Panc1 (cell line): ENCODE data around the gene GBE1.

ENCODE experiments used
- CTCF ChIP-seq: fragments of 450-650 bp; IDR thresholded peaks from 2 replicates; pipeline ENCODE4 v1.5.1; 2017; ENCODE audit warnings: mild to moderate bottlenecking
- POLR2AphosphoS5 ChIP-seq: IDR thresholded peaks from 2 replicates; pipeline ENCODE4 v1.6.1; 2012; ENCODE audit warnings: mild to moderate bottlenecking, low read depth, low read length, moderate library complexity
- TF ChIP-seq, protein P1 (sequence below), 2 experiments: IDR thresholded peaks; 2 replicates each; pipeline ENCODE4 v1.6.1; 2011 to 2012; ENCODE audit warnings: low read depth in 2 of 2, control low read depth in 1 of 2, low read length in 1 of 2, mild to moderate bottlenecking in 1 of 2, moderate library complexity in 1 of 2; ENCODE audit not compliant: insufficient read depth in 1 of 2

- TF ChIP-seq POLR2AphosphoS5 (no peak), CTCF (no peak)
- TF ChIP-seq, protein P1, sequence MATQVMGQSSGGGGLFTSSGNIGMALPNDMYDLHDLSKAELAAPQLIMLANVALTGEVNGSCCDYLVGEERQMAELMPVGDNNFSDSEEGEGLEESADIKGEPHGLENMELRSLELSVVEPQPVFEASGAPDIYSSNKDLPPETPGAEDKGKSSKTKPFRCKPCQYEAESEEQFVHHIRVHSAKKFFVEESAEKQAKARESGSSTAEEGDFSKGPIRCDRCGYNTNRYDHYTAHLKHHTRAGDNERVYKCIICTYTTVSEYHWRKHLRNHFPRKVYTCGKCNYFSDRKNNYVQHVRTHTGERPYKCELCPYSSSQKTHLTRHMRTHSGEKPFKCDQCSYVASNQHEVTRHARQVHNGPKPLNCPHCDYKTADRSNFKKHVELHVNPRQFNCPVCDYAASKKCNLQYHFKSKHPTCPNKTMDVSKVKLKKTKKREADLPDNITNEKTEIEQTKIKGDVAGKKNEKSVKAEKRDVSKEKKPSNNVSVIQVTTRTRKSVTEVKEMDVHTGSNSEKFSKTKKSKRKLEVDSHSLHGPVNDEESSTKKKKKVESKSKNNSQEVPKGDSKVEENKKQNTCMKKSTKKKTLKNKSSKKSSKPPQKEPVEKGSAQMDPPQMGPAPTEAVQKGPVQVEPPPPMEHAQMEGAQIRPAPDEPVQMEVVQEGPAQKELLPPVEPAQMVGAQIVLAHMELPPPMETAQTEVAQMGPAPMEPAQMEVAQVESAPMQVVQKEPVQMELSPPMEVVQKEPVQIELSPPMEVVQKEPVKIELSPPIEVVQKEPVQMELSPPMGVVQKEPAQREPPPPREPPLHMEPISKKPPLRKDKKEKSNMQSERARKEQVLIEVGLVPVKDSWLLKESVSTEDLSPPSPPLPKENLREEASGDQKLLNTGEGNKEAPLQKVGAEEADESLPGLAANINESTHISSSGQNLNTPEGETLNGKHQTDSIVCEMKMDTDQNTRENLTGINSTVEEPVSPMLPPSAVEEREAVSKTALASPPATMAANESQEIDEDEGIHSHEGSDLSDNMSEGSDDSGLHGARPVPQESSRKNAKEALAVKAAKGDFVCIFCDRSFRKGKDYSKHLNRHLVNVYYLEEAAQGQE (IDR thresholded peaks at IDR 0.05; ENCODE audit: insufficient read depth in 1 of 2, low read depth in 2 of 2, low read length in 1 of 2): no peak
Observed at GRCh38 chr3:81763001-81763400, 1.6 kb upstream of the GBE1 start.
